ENCODE data around the gene BCL11B.

The BCL11B gene

GRCh38 chr14:99272899-99273765, 1.1 kb upstream of the BCL11B start:
- Histone ChIP-seq H2AK5ac (ENCODE audit: low read length) (no peak overlapping the region), H2BK15ac (replicated peaks; ENCODE audit: low read depth) (no peak overlapping the region), H3K56ac (ENCODE audit: low read length) (peak overlapping the region; percentile 91), H3K27ac (ENCODE audit: low read depth, low read length) (peak overlapping the region; percentile 85), H3K9ac (ENCODE audit: low read length) (peak overlapping the region; percentile 80), H2BK120ac (ENCODE audit: low read depth, low read length) (peak overlapping the region; percentile 64), H3K79me2 (ENCODE audit: control insufficient read depth, insufficient read depth, low read length) (peaks cover 12% of the 10 kb centered on the region), H3K4me3 (ENCODE audit: low read length) (peak overlapping the region; percentile 23), H4K8ac (ENCODE audit: low read depth, low read length) (no peak overlapping the region), H3K79me1 (ENCODE audit: low read length) (no peaks in the 10 kb centered on the region), H3K4ac (ENCODE audit: low read depth, low read length) (peak overlapping the region; percentile 95), H4K5ac (ENCODE audit: low read length) (no peak overlapping the region), H3K36me3 (ENCODE audit: control insufficient read depth, insufficient read depth, low read length) (no peaks in the 10 kb centered on the region), H3K18ac (ENCODE audit: low read length) (peak overlapping the region; percentile 94), H3K4me1 (ENCODE audit: control insufficient read depth, low read depth, low read length) (peaks cover 2% of the 10 kb centered on the region), H2BK5ac (ENCODE audit: low read length) (peak overlapping the region; percentile 69), H3K27me3 (ENCODE audit: insufficient read depth, low read length, poor library complexity) (no peaks in the 10 kb centered on the region), H3K4me2 (ENCODE audit: low read length) (peak overlapping the region; percentile 80), H3K23ac (ENCODE audit: low read length) (no peak overlapping the region)
- peak; percentile 93 for DNase-seq
- no CpG with 5 or more reads among the region's 53 CpGs for WGBS (ENCODE audit: extremely low coverage, insufficient coverage, low lambda C conversion rate)

- H2BK120ac ChIP-seq (ENCODE audit: low read depth, low read length) = no peak overlapping the region
- no peak for DNase-seq
- peaks cover 17% of the 10 kb centered on the region for H3K79me2 ChIP-seq (ENCODE audit: control insufficient read depth, insufficient read depth, low read length)
- H4K8ac ChIP-seq (ENCODE audit: low read depth, low read length) = no peak overlapping the region
- peak overlapping the region; percentile 6 for H3K4ac ChIP-seq (ENCODE audit: low read depth, low read length)
- peak overlapping the region; percentile 27 for H4K5ac ChIP-seq (ENCODE audit: low read length)
- peak overlapping the region; percentile 99 for H3K18ac ChIP-seq (ENCODE audit: low read length)
- peak overlapping the region; percentile 28 for H2BK5ac ChIP-seq (ENCODE audit: low read length)
- H3K56ac ChIP-seq (ENCODE audit: low read length) = peak overlapping the region; percentile 91
- H2BK15ac ChIP-seq (replicated peaks; ENCODE audit: low read depth) = peak overlapping the region; percentile 29
- H3K4me1 ChIP-seq (ENCODE audit: control insufficient read depth, low read depth, low read length) = peaks cover 6% of the 10 kb centered on the region
- no peaks in the 10 kb centered on the region for H3K36me3 ChIP-seq (ENCODE audit: control insufficient read depth, insufficient read depth, low read length)
- H2AK5ac ChIP-seq (ENCODE audit: low read length) = no peak overlapping the region
- H3K4me3 ChIP-seq (ENCODE audit: low read length) = peak overlapping the region; percentile 23
- no peak overlapping the region for H3K23ac ChIP-seq (ENCODE audit: low read length)
- WGBS (ENCODE audit: extremely low coverage, insufficient coverage, low lambda C conversion rate) = no CpG with 5 or more reads among the region's 10 CpGs
- peak overlapping the region; percentile 80 for H3K9ac ChIP-seq (ENCODE audit: low read length)
- peak overlapping the region; percentile 85 for H3K27ac ChIP-seq (ENCODE audit: low read depth, low read length)
- peak overlapping the region; percentile 34 for H3K4me2 ChIP-seq (ENCODE audit: low read length)
- peaks cover 2% of the 10 kb centered on the region for H3K79me1 ChIP-seq (ENCODE audit: low read length)
- no peaks in the 10 kb centered on the region for H3K27me3 ChIP-seq (ENCODE audit: insufficient read depth, low read length, poor library complexity)
Observed at GRCh38 chr14:99272632-99272898, 568 bp upstream of the BCL11B start.

DNA sequence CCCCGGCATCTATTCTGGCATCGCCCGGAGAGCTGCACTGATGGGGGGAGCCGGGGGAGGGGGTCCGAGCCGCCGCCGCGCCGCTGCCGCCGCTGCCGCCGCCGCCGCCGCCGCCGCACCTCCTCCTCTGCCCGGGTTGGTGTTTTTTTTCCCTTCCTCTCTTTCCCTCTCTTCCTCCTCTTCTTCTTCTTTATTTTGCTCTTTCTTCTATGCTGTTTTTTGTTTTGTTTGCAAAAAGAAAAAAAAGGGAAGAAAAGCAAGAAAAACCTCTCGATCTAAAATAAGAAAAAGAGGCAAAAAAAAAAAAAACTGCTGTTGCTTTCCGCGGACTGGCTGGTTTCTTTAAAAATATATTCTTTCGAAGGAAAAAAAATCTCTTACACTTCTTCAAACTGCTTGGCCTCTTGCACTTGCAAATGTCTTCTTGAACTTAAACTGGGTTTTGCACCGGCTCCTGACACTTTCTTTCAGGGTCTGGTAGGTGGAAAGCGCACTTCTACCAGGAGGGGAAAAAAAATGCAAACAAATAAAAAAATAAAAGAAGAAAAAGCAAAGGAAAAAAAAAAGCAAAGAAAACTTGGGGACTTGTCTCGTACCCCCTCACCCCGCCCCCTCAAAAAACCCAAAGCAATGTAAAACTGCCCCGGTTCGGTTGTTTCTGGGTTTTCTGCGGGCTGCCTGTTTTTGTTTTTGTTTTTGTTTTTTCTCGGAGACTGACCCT, 616 bp downstream of the BCL11B start:
- Histone ChIP-seq H3K36me3 (ENCODE audit: control insufficient read depth, insufficient read depth, low read length) (no peaks in the 10 kb centered on the region), H3K4me2 (ENCODE audit: low read length) (peak overlapping the region; percentile 44), H4K5ac (ENCODE audit: low read length) (no peak overlapping the region), H3K56ac (ENCODE audit: low read length) (peak overlapping the region; percentile 91), H2BK15ac (replicated peaks; ENCODE audit: low read depth) (peak overlapping the region; percentile 28), H3K4me1 (ENCODE audit: control insufficient read depth, low read depth, low read length) (peaks cover 11% of the 10 kb centered on the region), H2BK5ac (ENCODE audit: low read length) (peak overlapping the region; percentile 5), H3K4ac (ENCODE audit: low read depth, low read length) (peak overlapping the region; percentile 99), H2BK120ac (ENCODE audit: low read depth, low read length) (peak overlapping the region; percentile 89), H4K8ac (ENCODE audit: low read depth, low read length) (no peak overlapping the region), H3K23ac (ENCODE audit: low read length) (no peak overlapping the region), H3K18ac (ENCODE audit: low read length) (peak overlapping the region; percentile 99), H2AK5ac (ENCODE audit: low read length) (no peak overlapping the region), H3K27ac (ENCODE audit: low read depth, low read length) (peak overlapping the region; percentile 95), H3K79me2 (ENCODE audit: control insufficient read depth, insufficient read depth, low read length) (peaks cover 27% of the 10 kb centered on the region), H3K9ac (ENCODE audit: low read length) (peak overlapping the region; percentile 80), H3K4me3 (ENCODE audit: low read length) (peak overlapping the region; percentile 71), H3K27me3 (ENCODE audit: insufficient read depth, low read length, poor library complexity) (no peaks in the 10 kb centered on the region), H3K79me1 (ENCODE audit: low read length) (peaks cover 4% of the 10 kb centered on the region)
- no CpG with 5 or more reads among the region's 32 CpGs for WGBS (ENCODE audit: extremely low coverage, insufficient coverage, low lambda C conversion rate)
- DNase-seq = no peak

- H4K5ac ChIP-seq (ENCODE audit: low read length) = no peak overlapping the region
- no peaks in the 10 kb centered on the region for H3K27me3 ChIP-seq (ENCODE audit: insufficient read depth, low read length, poor library complexity)
- H3K9ac ChIP-seq (ENCODE audit: low read length) = peak overlapping the region; percentile 71
- H3K18ac ChIP-seq (ENCODE audit: low read length) = peak overlapping the region; percentile 91
- peaks cover 4% of the 10 kb centered on the region for H3K79me1 ChIP-seq (ENCODE audit: low read length)
- no CpG with 5 or more reads among the region's 80 CpGs for WGBS (ENCODE audit: extremely low coverage, insufficient coverage, low lambda C conversion rate)
- peak overlapping the region; percentile 95 for H3K27ac ChIP-seq (ENCODE audit: low read depth, low read length)
- H3K4me3 ChIP-seq (ENCODE audit: low read length) = peak overlapping the region; percentile 33
- H3K56ac ChIP-seq (ENCODE audit: low read length) = peak overlapping the region; percentile 84
- H3K79me2 ChIP-seq (ENCODE audit: control insufficient read depth, insufficient read depth, low read length) = peaks cover 33% of the 10 kb centered on the region
- H2BK120ac ChIP-seq (ENCODE audit: low read depth, low read length) = peak overlapping the region; percentile 73
- peaks cover 11% of the 10 kb centered on the region for H3K4me1 ChIP-seq (ENCODE audit: control insufficient read depth, low read depth, low read length)
- no peak overlapping the region for H3K23ac ChIP-seq (ENCODE audit: low read length)
- peak; percentile 80 for DNase-seq
- H3K36me3 ChIP-seq (ENCODE audit: control insufficient read depth, insufficient read depth, low read length) = no peaks in the 10 kb centered on the region
- H2BK15ac ChIP-seq (replicated peaks; ENCODE audit: low read depth) = no peak overlapping the region
- peak overlapping the region; percentile 98 for H3K4ac ChIP-seq (ENCODE audit: low read depth, low read length)
- peak overlapping the region; percentile 5 for H2BK5ac ChIP-seq (ENCODE audit: low read length)
- peak overlapping the region; percentile 41 for H3K4me2 ChIP-seq (ENCODE audit: low read length)
- no peak overlapping the region for H4K8ac ChIP-seq (ENCODE audit: low read depth, low read length)
- H2AK5ac ChIP-seq (ENCODE audit: low read length) = no peak overlapping the region
Observed at GRCh38 chr14:99270458-99271220, 1.4 kb downstream of the BCL11B start.

DNA sequence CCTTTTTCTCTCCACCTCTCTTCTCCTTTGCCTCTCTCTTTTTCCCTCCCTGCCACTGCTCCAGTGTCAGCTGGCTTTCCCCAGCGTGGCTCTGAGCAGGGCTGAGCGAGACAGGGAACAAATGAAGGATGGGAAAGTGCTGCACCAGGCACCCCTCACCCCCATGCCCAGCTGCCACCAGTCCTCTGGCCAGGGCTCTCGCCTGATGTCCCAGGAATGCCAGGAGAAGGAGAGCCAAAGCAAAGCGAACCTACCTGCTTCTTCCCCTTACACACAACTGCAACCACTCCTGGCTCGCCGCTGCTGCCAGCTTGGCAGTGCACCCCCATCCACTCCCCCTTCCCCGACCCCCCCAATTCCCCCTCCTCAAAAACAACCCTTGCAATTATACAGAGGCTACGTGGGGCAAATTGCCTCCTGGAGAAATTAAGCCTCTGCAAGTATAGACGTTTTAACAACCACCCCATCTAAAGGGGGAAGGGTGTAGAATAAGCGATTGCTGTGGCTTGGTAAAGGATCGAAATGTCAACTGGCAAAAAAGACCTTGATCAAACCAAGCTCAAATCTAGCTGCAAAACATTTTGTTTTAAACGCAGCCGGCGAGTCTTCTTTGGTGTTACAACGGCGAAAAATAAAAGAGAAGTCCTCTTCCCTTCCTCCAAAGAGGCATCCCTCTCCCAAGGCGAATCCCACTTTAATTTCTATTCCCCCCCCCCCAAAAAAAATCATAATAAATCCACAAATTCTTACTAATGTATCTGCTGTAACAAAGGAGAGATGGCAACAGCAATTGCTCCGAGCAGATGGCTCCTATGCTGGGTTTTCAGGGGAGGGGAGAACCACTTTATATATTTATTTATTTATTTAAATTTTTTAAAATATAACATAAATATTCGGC, 2.9 kb downstream of the BCL11B start:
- H2BK5ac ChIP-seq (ENCODE audit: low read length) = no peak overlapping the region
- H3K36me3 ChIP-seq (ENCODE audit: control insufficient read depth, insufficient read depth, low read length) = no peaks in the 10 kb centered on the region
- no peak overlapping the region for H2AK5ac ChIP-seq (ENCODE audit: low read length)
- H2BK15ac ChIP-seq (replicated peaks; ENCODE audit: low read depth) = no peak overlapping the region
- peak overlapping the region; percentile 34 for H2BK120ac ChIP-seq (ENCODE audit: low read depth, low read length)
- WGBS (ENCODE audit: extremely low coverage, insufficient coverage, low lambda C conversion rate) = no CpG with 5 or more reads among the region's 19 CpGs
- peak overlapping the region; percentile 84 for H3K56ac ChIP-seq (ENCODE audit: low read length)
- peaks cover 9% of the 10 kb centered on the region for H3K79me1 ChIP-seq (ENCODE audit: low read length)
- no peak overlapping the region for H3K23ac ChIP-seq (ENCODE audit: low read length)
- no peak for DNase-seq
- H3K4ac ChIP-seq (ENCODE audit: low read depth, low read length) = peak overlapping the region; percentile 95
- H3K4me1 ChIP-seq (ENCODE audit: control insufficient read depth, low read depth, low read length) = peaks cover 18% of the 10 kb centered on the region
- peak overlapping the region; percentile 62 for H3K27ac ChIP-seq (ENCODE audit: low read depth, low read length)
- no peak overlapping the region for H4K8ac ChIP-seq (ENCODE audit: low read depth, low read length)
- H3K9ac ChIP-seq (ENCODE audit: low read length) = peak overlapping the region; percentile 66
- H3K4me2 ChIP-seq (ENCODE audit: low read length) = peak overlapping the region; percentile 88
- H3K79me2 ChIP-seq (ENCODE audit: control insufficient read depth, insufficient read depth, low read length) = peaks cover 45% of the 10 kb centered on the region
- no peak overlapping the region for H4K5ac ChIP-seq (ENCODE audit: low read length)
- no peaks in the 10 kb centered on the region for H3K27me3 ChIP-seq (ENCODE audit: insufficient read depth, low read length, poor library complexity)
- peak overlapping the region; percentile 32 for H3K4me3 ChIP-seq (ENCODE audit: low read length)
- H3K18ac ChIP-seq (ENCODE audit: low read length) = peak overlapping the region; percentile 82
